Fibroblast of lung (primary cell): ENCODE data around the gene ITPR1.

Experiments
- EZH2 ChIP-seq: IDR thresholded peaks from 2 replicates; pipeline ENCODE4 v1.5.1; 2012; ENCODE audit warnings: low read length, control low read depth, mild to moderate bottlenecking; ENCODE audit errors: missing control alignments
- TF ChIP-seq, protein P1 (sequence below), 2 donors: IDR thresholded peaks in 1 of 2; conservative IDR thresholded peaks in 1 of 2; 1 replicate in 1 of 2; 2 replicates in 1 of 2; pipeline ENCODE4 v1.5.1; 2011 to 2012; ENCODE audit warnings: low read length in 2 of 2, control low read depth in 1 of 2, inconsistent platforms in 1 of 2, low read depth in 1 of 2, mild to moderate bottlenecking in 1 of 2

GRCh38 chr3:4795905-4796304 is 302.8 kb downstream of the ITPR1 start:
- TF ChIP-seq, protein P1, sequence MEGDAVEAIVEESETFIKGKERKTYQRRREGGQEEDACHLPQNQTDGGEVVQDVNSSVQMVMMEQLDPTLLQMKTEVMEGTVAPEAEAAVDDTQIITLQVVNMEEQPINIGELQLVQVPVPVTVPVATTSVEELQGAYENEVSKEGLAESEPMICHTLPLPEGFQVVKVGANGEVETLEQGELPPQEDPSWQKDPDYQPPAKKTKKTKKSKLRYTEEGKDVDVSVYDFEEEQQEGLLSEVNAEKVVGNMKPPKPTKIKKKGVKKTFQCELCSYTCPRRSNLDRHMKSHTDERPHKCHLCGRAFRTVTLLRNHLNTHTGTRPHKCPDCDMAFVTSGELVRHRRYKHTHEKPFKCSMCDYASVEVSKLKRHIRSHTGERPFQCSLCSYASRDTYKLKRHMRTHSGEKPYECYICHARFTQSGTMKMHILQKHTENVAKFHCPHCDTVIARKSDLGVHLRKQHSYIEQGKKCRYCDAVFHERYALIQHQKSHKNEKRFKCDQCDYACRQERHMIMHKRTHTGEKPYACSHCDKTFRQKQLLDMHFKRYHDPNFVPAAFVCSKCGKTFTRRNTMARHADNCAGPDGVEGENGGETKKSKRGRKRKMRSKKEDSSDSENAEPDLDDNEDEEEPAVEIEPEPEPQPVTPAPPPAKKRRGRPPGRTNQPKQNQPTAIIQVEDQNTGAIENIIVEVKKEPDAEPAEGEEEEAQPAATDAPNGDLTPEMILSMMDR (conservative IDR thresholded peaks at IDR 0.05 in 1 of 2, IDR thresholded peaks at IDR 0.05 in 1 of 2; ENCODE audit: low read depth in 1 of 2, low read length in 2 of 2): no peak
- no peak for TF ChIP-seq EZH2
